GM21447 (cell line): ENCODE results near the gene RGN.
"Not testable (repeated sequence)": the region's sequence is repeated elsewhere in the genome, so short reads cannot be mapped to it uniquely, and the experiment has no call there.

Experiments used
- ATAC-seq: cut with Tn5 transposase; IDR thresholded peaks from one replicate; pipeline ENCODE4 v1.9.1; 2021; ENCODE audit not compliant: unreplicated experiment

The RGN gene

GRCh38 chrX:47078129-47079043 is at the start of gene RGN:
RGN (plus strand) TSS chrX:47078443; CDS start chrX:47081145, 2,702 bp downstream.
- ATAC-seq: no peak

- no peak for ATAC-seq
These were observed 47.9 kb upstream of the RGN start for GRCh38 chrX:47030339-47030738.

GRCh38 chrX:47047989-47048388 is 30.3 kb upstream of the RGN start:
- ATAC-seq: no peak

GRCh38 chrX:47059142-47059874 is 18.9 kb upstream of the RGN start:
- ATAC-seq: no peak

- no peak for ATAC-seq
These were observed 17.5 kb upstream of the RGN start for GRCh38 chrX:47060708-47061107.

GRCh38 chrX:47061238-47061919 is 16.9 kb upstream of the RGN start:
- ATAC-seq: no peak

GRCh38 chrX:47063179-47063578 is 15.1 kb upstream of the RGN start:
- ATAC-seq: no peak

- no peak for ATAC-seq
These were observed 10.0 kb upstream of the RGN start for GRCh38 chrX:47068214-47068613.

GRCh38 chrX:47068720-47069119 is 9.5 kb upstream of the RGN start:
- no peak for ATAC-seq

GRCh38 chrX:47080215-47080914 is 2.1 kb downstream of the RGN start:
- no peak for ATAC-seq

- no peak for ATAC-seq
These were observed 2.6 kb downstream of the RGN start for GRCh38 chrX:47080915-47081236.

- ATAC-seq: no peak
These were observed 13.0 kb downstream of the RGN start for GRCh38 chrX:47091149-47091775.

- ATAC-seq: no peak
These were observed 15.0 kb downstream of the RGN start for GRCh38 chrX:47093248-47093647.

GRCh38 chrX:47093860-47094259 is 15.6 kb downstream of the RGN start:
- ATAC-seq: no peak

- no peak for ATAC-seq
These were observed 18.8 kb downstream of the RGN start for GRCh38 chrX:47097018-47097417.

- ATAC-seq: no peak
These were observed 20.3 kb downstream of the RGN start for GRCh38 chrX:47098338-47099094.

- no peak for ATAC-seq
These were observed 23.0 kb downstream of the RGN start for GRCh38 chrX:47101206-47101605.

- not testable (repeated sequence) for ATAC-seq
These were observed 32.8 kb downstream of the RGN start for GRCh38 chrX:47110936-47111615.

GRCh38 chrX:47112316-47112954 is 34.2 kb downstream of the RGN start:
- no peak for ATAC-seq
